Endothelial cell of umbilical vein (primary cell): Measurements from ENCODE around the gene TPRA1.
A peak's percentile ranks its signal among the peaks of the same experiment; 100 is the strongest.

ENCODE experiments used
- CTCF ChIP-seq, 2 donors: IDR thresholded peaks; 1 replicate in 1 of 2; 2 replicates in 1 of 2; pipeline ENCODE4 v1.5.1; 2011; ENCODE audit warnings: low read length in 2 of 2, mild to moderate bottlenecking in 2 of 2, moderate library complexity in 2 of 2, control low read depth in 1 of 2, inconsistent platforms in 1 of 2, low read depth in 1 of 2; ENCODE audit not compliant: insufficient read depth in 1 of 2; ENCODE audit errors: extremely low read depth in 1 of 2
- EZH2 ChIP-seq: IDR thresholded peaks from 2 replicates; pipeline ENCODE4 v1.6.1; 2012; ENCODE audit warnings: borderline replicate concordance, low read depth, mild to moderate bottlenecking, moderate library complexity, low read length, inconsistent platforms; ENCODE audit not compliant: severe bottlenecking
- FOS ChIP-seq: IDR thresholded peaks from 2 replicates; pipeline ENCODE4 v1.6.1; 2011; ENCODE audit warnings: mild to moderate bottlenecking, low read length, moderate library complexity, borderline replicate concordance; ENCODE audit not compliant: insufficient read depth
- MAX ChIP-seq: IDR thresholded peaks from 2 replicates; pipeline ENCODE4 v1.6.1; 2011; ENCODE audit not compliant: insufficient read depth, insufficient read length
- POLR2A ChIP-seq: IDR thresholded peaks from 2 replicates; pipeline ENCODE4 v1.6.1; 2012; ENCODE audit warnings: low read depth, mild to moderate bottlenecking, control low read depth, low read length
- POLR2AphosphoS5 ChIP-seq: IDR thresholded peaks from 2 replicates; pipeline ENCODE4 v1.6.1; 2012; ENCODE audit warnings: low read depth, mild to moderate bottlenecking, control low read depth, low read length, moderate library complexity; ENCODE audit not compliant: insufficient read depth

GRCh38 chr3:127630811-127631714 is 40.5 kb upstream of the TPRA1 start:
- TF ChIP-seq POLR2AphosphoS5 (no peak), CTCF (IDR thresholded peaks at IDR 0.05; ENCODE audit: extremely low read depth in 1 of 2, insufficient read depth in 1 of 2, low read depth in 1 of 2, low read length in 2 of 2) (no peak), EZH2 (peak; percentile 9), MAX (no peak), POLR2A (no peak), FOS (no peak)
